ENCODE measurements around the gene PDE4D. TPM values are rescaled to one million over a fixed set of nuclear protein-coding genes. Genes with fewer than 3 reads are reported as not detected.

The PDE4D gene
- total and polyA plus RNA-seq, 10 of the 15 experiments (the other 5 are each of a cell fraction or from before 2014, with no cell fraction given) = 0.87 to 4.1 (median 2.2) TPM

- no peaks in the 10 kb centered on the region for H4K20me1 ChIP-seq (ENCODE audit: control insufficient read depth, insufficient read depth)
- no peak overlapping the region for H2AFZ ChIP-seq (ENCODE audit: control insufficient read depth, low read depth, low read length)
- ChIA-PET CTCF (interaction anchor here (0.9 to 1.3 kb wide), 3 partner anchors 10 to 256 kb away, joined by 3 to 4 read pairs (median 3); no protein-coding TSS in a partner anchor), RAD21 (ENCODE audit: unreplicated experiment) (no interaction called here), POLR2A (no interaction called here), SMC1A (ENCODE audit: uncharacterized antibody, unreplicated experiment) (interaction anchor here (0.6 kb wide), 1 partner anchor 106 kb away, joined by 3 read pairs; no protein-coding TSS in a partner anchor)
- DNase-seq (ENCODE audit: low read depth, low spot score) = no peak
- no peak overlapping the region for H3K27ac ChIP-seq (ENCODE audit: control insufficient read depth, insufficient read depth)
- ATAC-seq = no peak
- H3K9ac ChIP-seq (ENCODE audit: control insufficient read depth, insufficient read depth, low read length) = no peak overlapping the region
- H3K4me2 ChIP-seq (ENCODE audit: control insufficient read depth, insufficient read depth) = no peak overlapping the region
- intact Hi-C loops (cut with micrococcal nuclease; ENCODE audit: unreplicated experiment) (no loop called here), in situ Hi-C loops (cut with MboI) (no loop called here)
- H3K9me3 ChIP-seq (replicated peaks; ENCODE audit: control insufficient read depth, insufficient read depth, low read length) = no peaks in the 10 kb centered on the region
- H3K79me2 ChIP-seq (ENCODE audit: control insufficient read depth, insufficient read depth, low read length) = no peaks in the 10 kb centered on the region
- FAIRE-seq = no peak
- WGBS (ENCODE audit: insufficient coverage, insufficient replicate concordance, low lambda C conversion rate, missing lambda C conversion rate) = 68% methylated on average over 4 of the region's 4 CpGs
- H3K4me1 ChIP-seq (ENCODE audit: control insufficient read depth, insufficient read depth, low read length) = no peaks in the 10 kb centered on the region
- no peaks in the 10 kb centered on the region for H3K27me3 ChIP-seq (replicated peaks in 1 of 2; ENCODE audit: control insufficient read depth in 2 of 2, insufficient read depth in 2 of 2, low read length in 1 of 2)
- no peaks in the 10 kb centered on the region for H3K36me3 ChIP-seq (ENCODE audit: control insufficient read depth in 2 of 2, insufficient read depth in 2 of 2, low read length in 1 of 2)
- H3K4me3 ChIP-seq = no peak overlapping the region
- no TSS peak for BruUV-seq (replicated peaks)
- TF ChIP-seq POU2F2 (IDR thresholded peaks at IDR 0.05; ENCODE audit: borderline replicate concordance, low read depth, low read length) (no peak), FOS (IDR thresholded peaks at IDR 0.05; ENCODE audit: borderline replicate concordance, extremely low read depth, insufficient read length) (no peak), EGR1 (IDR thresholded peaks at IDR 0.05; ENCODE audit: borderline replicate concordance in 1 of 2, low read depth in 2 of 2, low read length in 2 of 2) (no peak), SREBF2 (IDR thresholded peaks at IDR 0.05; ENCODE audit: low read length) (no peak), BRCA1 (IDR thresholded peaks at IDR 0.05; ENCODE audit: low read depth, low read length) (no peak), ZNF622 (IDR thresholded peaks at IDR 0.05) (no peak), BHLHE40 (IDR thresholded peaks at IDR 0.05; ENCODE audit: borderline replicate concordance in 1 of 2, low read depth in 2 of 2, low read length in 1 of 2) (no peak), RAD21 (IDR thresholded peaks at IDR 0.05; ENCODE audit: insufficient read depth, low read depth, low read length) (no peak), ZNF24 (IDR thresholded peaks at IDR 0.05) (no peak)
Measured at GRCh38 chr5:59554501-59554900, 339.0 kb downstream of the PDE4D start.

All from GM12878 (cell line).